Coronary artery (tissue), 2 donors: ENCODE data around the gene DPP4.

ENCODE experiments used
- DNase-seq: peaks from one replicate; pipeline ENCODE4 v3.0.0-alpha.2; 2017; ENCODE audit warnings: low spot score
- H3K27ac ChIP-seq, 2 donors: fragments of 200-600 bp; sonication (generic); one replicate each; pipeline ENCODE4 v1.5.1; 2016 to 2019
- H3K4me3 ChIP-seq: fragments of 200-600 bp; sonication (generic); 2 replicates; pipeline ENCODE4 v1.5.1; 2016; ENCODE audit warnings: mild to moderate bottlenecking, moderate library complexity
- TF ChIP-seq, protein P1 (sequence below): fragments of 200-600 bp; sonication (generic); IDR thresholded peaks from one replicate; pipeline ENCODE4 v1.5.1; 2019; ENCODE audit warnings: antibody characterized with exemption

DPP4 gene

GRCh38 chr2:162073888-162074631, at the start of gene DPP4:
Gene DPP4 (minus strand): TSS chr2:162074215. CDS start chr2:162073981, 234 bp downstream.
- TF ChIP-seq, protein P1, sequence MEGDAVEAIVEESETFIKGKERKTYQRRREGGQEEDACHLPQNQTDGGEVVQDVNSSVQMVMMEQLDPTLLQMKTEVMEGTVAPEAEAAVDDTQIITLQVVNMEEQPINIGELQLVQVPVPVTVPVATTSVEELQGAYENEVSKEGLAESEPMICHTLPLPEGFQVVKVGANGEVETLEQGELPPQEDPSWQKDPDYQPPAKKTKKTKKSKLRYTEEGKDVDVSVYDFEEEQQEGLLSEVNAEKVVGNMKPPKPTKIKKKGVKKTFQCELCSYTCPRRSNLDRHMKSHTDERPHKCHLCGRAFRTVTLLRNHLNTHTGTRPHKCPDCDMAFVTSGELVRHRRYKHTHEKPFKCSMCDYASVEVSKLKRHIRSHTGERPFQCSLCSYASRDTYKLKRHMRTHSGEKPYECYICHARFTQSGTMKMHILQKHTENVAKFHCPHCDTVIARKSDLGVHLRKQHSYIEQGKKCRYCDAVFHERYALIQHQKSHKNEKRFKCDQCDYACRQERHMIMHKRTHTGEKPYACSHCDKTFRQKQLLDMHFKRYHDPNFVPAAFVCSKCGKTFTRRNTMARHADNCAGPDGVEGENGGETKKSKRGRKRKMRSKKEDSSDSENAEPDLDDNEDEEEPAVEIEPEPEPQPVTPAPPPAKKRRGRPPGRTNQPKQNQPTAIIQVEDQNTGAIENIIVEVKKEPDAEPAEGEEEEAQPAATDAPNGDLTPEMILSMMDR = no peak
- DNase-seq = no peak
- H3K4me3 ChIP-seq = peak within 1 kb of the TSS; percentile 71
- H3K27ac ChIP-seq = no peak within 1 kb of the TSS

DNA sequence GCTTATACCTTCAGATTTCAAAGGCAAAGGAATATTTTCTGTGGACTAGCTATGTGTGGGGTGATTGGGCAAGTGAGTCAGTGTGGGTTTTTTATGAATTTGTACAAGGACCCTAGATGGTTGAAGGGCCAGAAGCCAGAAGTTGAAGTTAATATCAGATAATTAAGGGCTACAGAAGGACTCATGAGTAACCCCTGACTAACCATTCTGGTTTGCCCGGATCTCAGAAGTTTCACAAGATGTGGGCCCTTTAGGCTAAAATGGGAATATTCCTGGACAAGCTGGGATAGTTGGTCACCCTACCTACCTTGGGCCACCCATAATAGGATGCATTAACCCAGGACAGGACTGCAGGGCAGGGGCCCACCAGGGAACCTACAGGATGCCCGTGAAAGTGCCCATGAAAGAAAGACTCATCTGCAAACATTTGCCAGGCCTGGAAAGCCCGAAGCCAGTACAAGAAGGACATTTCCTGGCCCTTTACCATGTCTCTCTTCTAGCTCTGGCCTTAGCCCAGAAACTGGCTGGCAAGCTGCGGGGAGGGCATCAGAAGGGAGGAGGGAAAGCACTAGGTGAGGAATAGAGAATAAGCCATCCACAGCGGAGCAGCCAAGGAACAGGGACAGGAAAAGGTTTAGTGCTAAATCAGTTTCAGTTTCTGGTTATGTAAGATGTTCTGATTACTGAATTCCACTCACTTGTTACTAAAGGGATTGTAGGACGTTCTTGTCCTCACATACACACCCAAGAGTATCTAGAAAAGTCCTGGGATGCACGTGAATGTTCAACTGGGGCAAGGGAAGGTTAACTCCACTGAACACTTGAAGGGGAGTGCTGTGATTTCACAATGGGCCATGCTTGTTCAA, 44.4 kb upstream of the DPP4 start:
- no peak for DNase-seq
- H3K27ac ChIP-seq = no peak overlapping the region

GRCh38 chr2:162116352-162116751, 42.3 kb upstream of the DPP4 start:
- Histone ChIP-seq H3K4me3 (no peak overlapping the region), H3K27ac (no peak overlapping the region)
- no peak for DNase-seq
- TF ChIP-seq, protein P1 = no peak

More for the DNA sequence above, 44.4 kb upstream of the DPP4 start:
- TF ChIP-seq, protein P1 = no peak
- no peak overlapping the region for H3K4me3 ChIP-seq

DNA sequence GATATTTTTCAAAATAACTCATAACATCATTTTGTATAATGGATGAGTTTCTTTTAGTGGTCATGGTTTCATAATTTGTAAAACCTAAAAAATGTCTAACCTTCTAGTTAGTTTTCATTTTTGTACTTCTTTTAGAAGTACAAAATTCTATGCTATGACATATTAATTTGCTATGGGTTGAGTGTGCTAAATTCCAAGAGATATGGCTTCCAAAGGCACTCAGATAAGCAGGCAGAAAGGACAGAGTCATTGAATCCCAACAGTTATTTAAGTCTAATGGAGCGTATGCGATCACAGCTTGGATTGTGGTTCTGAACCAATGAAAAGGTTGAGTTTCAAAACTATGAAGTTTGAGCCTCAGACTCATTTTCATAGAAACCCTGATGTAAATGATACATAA, 41.1 kb upstream of the DPP4 start:
- Histone ChIP-seq H3K27ac (no peak overlapping the region), H3K4me3 (no peak overlapping the region)
- no peak for DNase-seq
- TF ChIP-seq, protein P1 = no peak

DNA sequence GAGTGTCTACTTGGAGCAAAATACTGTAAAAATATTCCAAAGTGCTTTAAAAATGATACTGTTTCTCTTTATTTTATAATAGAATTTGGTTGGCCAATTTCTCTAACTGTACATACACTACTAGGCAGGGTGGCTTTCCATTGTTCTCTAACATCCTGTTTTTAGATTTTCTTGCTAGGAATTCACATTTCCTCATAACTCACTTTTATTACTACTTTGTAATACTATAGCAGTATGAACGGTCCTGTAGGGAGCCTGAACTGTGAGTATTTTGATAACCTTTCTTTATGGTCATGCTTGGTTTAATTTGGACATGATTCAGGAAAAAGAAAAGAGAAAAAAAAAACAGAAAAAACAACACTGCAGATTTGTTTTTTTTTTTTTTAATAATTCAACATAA, 40.3 kb upstream of the DPP4 start:
- DNase-seq = no peak
- no peak overlapping the region for H3K27ac ChIP-seq
- no peak overlapping the region for H3K4me3 ChIP-seq
- TF ChIP-seq, protein P1 = no peak

- TF ChIP-seq, protein P1 = no peak
- Histone ChIP-seq H3K4me3 (no peak overlapping the region), H3K27ac (no peak overlapping the region)
- no peak for DNase-seq
Observed at GRCh38 chr2:162113776-162114168, 39.8 kb upstream of the DPP4 start.
